HG02642 (cell line): Measurements from ENCODE around the gene TAS2R40.
"Not testable (repeated sequence)": the region's sequence is repeated elsewhere in the genome, so short reads cannot be mapped to it uniquely, and the experiment has no call there.

Source experiments
- ATAC-seq: cut with Tn5 transposase; IDR thresholded peaks from one replicate; pipeline ENCODE4 v1.9.1; 2021; ENCODE audit warnings: mild to moderate bottlenecking; ENCODE audit not compliant: unreplicated experiment, poor library complexity

The TAS2R40 gene

GRCh38 chr7:143221737-143222136 is at the start of gene TAS2R40:
TAS2R40 (plus strand) TSS chr7:143222037; CDS start chr7:143222079, 42 bp downstream.
- ATAC-seq, result no peak

GRCh38 chr7:143172354-143172753 is 49.5 kb upstream of the TAS2R40 start:
- ATAC-seq, result no peak

- ATAC-seq, result no peak
These were observed 45.7 kb upstream of the TAS2R40 start for GRCh38 chr7:143176128-143176527.

- no peak for ATAC-seq
These were observed 44.3 kb upstream of the TAS2R40 start for GRCh38 chr7:143177374-143178119.

GRCh38 chr7:143180771-143181170 is 41.1 kb upstream of the TAS2R40 start:
- not testable (repeated sequence) for ATAC-seq

- ATAC-seq, result no peak
These were observed 40.5 kb upstream of the TAS2R40 start for GRCh38 chr7:143181349-143181748.

GRCh38 chr7:143183024-143183423 is 38.8 kb upstream of the TAS2R40 start, which contains the start of gene TAS2R39:
TAS2R39 (plus strand) TSS chr7:143183419; CDS start chr7:143183419, 0 bp downstream.
- ATAC-seq, result no peak

GRCh38 chr7:143185551-143185950 is 36.3 kb upstream of the TAS2R40 start:
- no peak for ATAC-seq

- ATAC-seq, result no peak
These were observed 32.8 kb upstream of the TAS2R40 start for GRCh38 chr7:143188994-143189393.

GRCh38 chr7:143193880-143194279 is 28.0 kb upstream of the TAS2R40 start:
- no peak for ATAC-seq

- ATAC-seq, result peak; percentile 61
These were observed 22.8 kb upstream of the TAS2R40 start for GRCh38 chr7:143199040-143199439.

- no peak for ATAC-seq
These were observed 19.7 kb upstream of the TAS2R40 start for GRCh38 chr7:143202161-143202560.

- no peak for ATAC-seq
These were observed 18.5 kb upstream of the TAS2R40 start for GRCh38 chr7:143203386-143203785.

- ATAC-seq, result peak; percentile 78
These were observed 16.1 kb upstream of the TAS2R40 start for GRCh38 chr7:143205560-143206293.

- no peak for ATAC-seq
These were observed 11.3 kb upstream of the TAS2R40 start for GRCh38 chr7:143210541-143210940.

- ATAC-seq, result not testable (repeated sequence)
These were observed 8.4 kb upstream of the TAS2R40 start for GRCh38 chr7:143213478-143213877.

- peak; percentile 87 for ATAC-seq
These were observed 6.8 kb upstream of the TAS2R40 start for GRCh38 chr7:143214789-143215679.

- no peak for ATAC-seq
These were observed 5.7 kb upstream of the TAS2R40 start for GRCh38 chr7:143216151-143216550.

- no peak for ATAC-seq
These were observed 5.2 kb upstream of the TAS2R40 start for GRCh38 chr7:143216686-143217085.

- no peak for ATAC-seq
These were observed 4.0 kb upstream of the TAS2R40 start for GRCh38 chr7:143217806-143218205.

GRCh38 chr7:143221286-143221685 is 551 bp upstream of the TAS2R40 start:
- ATAC-seq, result no peak
